HepG2 (cell line): Measurements from ENCODE around the gene FUNDC1. TPM values are rescaled to one million over a fixed set of nuclear protein-coding genes. Genes with fewer than 3 reads are reported as not detected.

Experiments used
- BRD4 ChIP-seq: sonication (generic); formaldehyde crosslinking; IDR thresholded peaks from 2 replicates; pipeline ENCODE4 v1.4.0; 2020; ENCODE audit warnings: missing genetic modification reagents
- CREB1 ChIP-seq, 2 experiments: fragments of 450-650 bp in 1 of 2; IDR thresholded peaks; 2 replicates each; pipeline ENCODE4 v1.6.1; 2016 to 2017; ENCODE audit warnings: control low read depth in 1 of 2, mild to moderate bottlenecking in 1 of 2, missing compliant biosample characterization in 1 of 2, missing genetic modification characterization in 1 of 2
- CREM ChIP-seq, 2 experiments: sonication (generic) in 1 of 2; formaldehyde crosslinking in 1 of 2; IDR thresholded peaks; 2 replicates each; pipeline versions ENCODE4 v1.4.0 to v1.6.1; 2016 to 2020; ENCODE audit warnings: antibody characterized with exemption in 1 of 2, mild to moderate bottlenecking in 1 of 2, missing genetic modification reagents in 1 of 2
- ELF1 ChIP-seq: sonication (generic); formaldehyde crosslinking; IDR thresholded peaks from 2 replicates; pipeline ENCODE4 v1.4.0; 2020; ENCODE audit warnings: missing genetic modification reagents
- FOSL2 ChIP-seq: sonication (generic); formaldehyde crosslinking; IDR thresholded peaks from 2 replicates; pipeline ENCODE4 v1.4.0; 2020; ENCODE audit warnings: missing genetic modification reagents
- FOXA1 ChIP-seq, 2 experiments: fragments of 450-650 bp in 1 of 2; sonication (generic) in 1 of 2; formaldehyde crosslinking in 1 of 2; IDR thresholded peaks; 2 replicates each; pipeline versions ENCODE4 v1.4.0 to v1.6.1; 2016 to 2020; ENCODE audit warnings: missing genetic modification reagents in 1 of 2
- HDAC1 ChIP-seq: sonication (generic); formaldehyde crosslinking; IDR thresholded peaks from 2 replicates; pipeline ENCODE4 v1.5.1; 2020; ENCODE audit warnings: mild to moderate bottlenecking, missing genetic modification reagents
- HDAC6 ChIP-seq: fragments of 200-600 bp; sonication (generic); IDR thresholded peaks from 2 replicates; pipeline ENCODE4 v1.7.0; 2017; ENCODE audit warnings: mild to moderate bottlenecking, antibody characterized with exemption, low read length, low read depth
- KDM1A ChIP-seq: IDR thresholded peaks from 2 replicates; pipeline ENCODE4 v1.6.1; 2016; ENCODE audit warnings: missing compliant biosample characterization
- KLF15 ChIP-seq: sonication (generic); formaldehyde crosslinking; IDR thresholded peaks from 2 replicates; pipeline ENCODE4 v1.8.1; 2023; ENCODE audit warnings: borderline replicate concordance, mild to moderate bottlenecking, inconsistent platforms, missing genetic modification reagents, mixed read lengths
- MBNL3 ChIP-seq: fragments of 250-450 bp; sonication (Bioruptor Pico); conservative IDR thresholded peaks from 2 replicates; pipeline ENCODE4 v1.8.0; 2022; ENCODE audit warnings: mild to moderate bottlenecking, inconsistent platforms
- NCOA5 ChIP-seq: sonication (generic); formaldehyde crosslinking; IDR thresholded peaks from 2 replicates; pipeline ENCODE4 v1.4.0; 2020; ENCODE audit warnings: missing genetic modification reagents
- NFKBIZ ChIP-seq: IDR thresholded peaks from 2 replicates; pipeline ENCODE4 v1.6.1; 2018; ENCODE audit warnings: missing genetic modification reagents, missing compliant biosample characterization
- PCBP1 ChIP-seq: fragments of 200-400 bp; formaldehyde crosslinking; IDR thresholded peaks from 2 replicates; pipeline ENCODE4 v1.6.1; 2017; ENCODE audit warnings: mild to moderate bottlenecking, low read depth, low read length, borderline replicate concordance
- PHF8 ChIP-seq: sonication (generic); formaldehyde crosslinking; IDR thresholded peaks from 2 replicates; pipeline ENCODE4 v1.5.0; 2020; ENCODE audit warnings: missing genetic modification reagents
- RAD51 ChIP-seq: fragments of 450-650 bp; IDR thresholded peaks from 2 replicates; pipeline ENCODE4 v1.6.1; 2016; ENCODE audit warnings: borderline replicate concordance
- RFX1 ChIP-seq: fragments of 450-650 bp; IDR thresholded peaks from 2 replicates; pipeline ENCODE4 v1.6.1; 2017
- SP1 ChIP-seq, 2 experiments: fragments of 450-650 bp in 1 of 2; sonication (generic) in 1 of 2; formaldehyde crosslinking in 1 of 2; IDR thresholded peaks; 2 replicates each; pipeline versions ENCODE4 v1.4.0 to v1.6.1; 2016 to 2020; ENCODE audit warnings: missing genetic modification reagents in 1 of 2
- SSRP1 ChIP-seq: IDR thresholded peaks from 2 replicates; pipeline ENCODE4 v1.6.1; 2016; ENCODE audit warnings: control low read depth
- TEAD2 ChIP-seq: sonication (generic); formaldehyde crosslinking; IDR thresholded peaks from 2 replicates; pipeline ENCODE4 v1.9.0; 2021; ENCODE audit warnings: missing genetic modification reagents
- ZBTB1 ChIP-seq: sonication (generic); formaldehyde crosslinking; IDR thresholded peaks from 2 replicates; pipeline ENCODE4 v1.4.0; 2020; ENCODE audit warnings: missing genetic modification reagents, borderline replicate concordance
- ZBTB3 ChIP-seq: sonication (generic); formaldehyde crosslinking; IDR thresholded peaks from 2 replicates; pipeline ENCODE4 v1.4.0; 2020; ENCODE audit warnings: low read depth, mild to moderate bottlenecking, moderate library complexity, missing genetic modification reagents, borderline replicate concordance
- ZBTB7A ChIP-seq: sonication (generic); formaldehyde crosslinking; IDR thresholded peaks from 2 replicates; pipeline ENCODE4 v1.8.0; 2022; ENCODE audit warnings: mild to moderate bottlenecking, missing genetic modification reagents
- ZMYM4 ChIP-seq: sonication (generic); formaldehyde crosslinking; IDR thresholded peaks from 2 replicates; pipeline ENCODE4 v1.8.1; 2023; ENCODE audit warnings: mild to moderate bottlenecking, missing genetic modification reagents
- ZNF138 ChIP-seq: sonication (generic); formaldehyde crosslinking; IDR thresholded peaks from 2 replicates; pipeline ENCODE4 v1.5.0; 2020; ENCODE audit warnings: mild to moderate bottlenecking, low read depth, missing genetic modification reagents
- ZNF207 ChIP-seq: fragments of 450-650 bp; IDR thresholded peaks from 2 replicates; pipeline ENCODE4 v1.6.1; 2016; ENCODE audit warnings: antibody characterized with exemption, borderline replicate concordance
- ZNF619 ChIP-seq: sonication (generic); formaldehyde crosslinking; IDR thresholded peaks from 2 replicates; pipeline ENCODE4 v1.4.0; 2020; ENCODE audit warnings: mild to moderate bottlenecking, missing genetic modification reagents
- ZNF737 ChIP-seq: sonication (generic); formaldehyde crosslinking; IDR thresholded peaks from 2 replicates; pipeline ENCODE4 v1.5.0; 2020; ENCODE audit warnings: missing genetic modification reagents, mild to moderate bottlenecking, borderline replicate concordance
- ZNF816 ChIP-seq: sonication (generic); formaldehyde crosslinking; IDR thresholded peaks from 2 replicates; pipeline ENCODE4 v1.8.0; 2022; ENCODE audit warnings: missing genetic modification reagents, mild to moderate bottlenecking, borderline replicate concordance
- ZSCAN29 ChIP-seq: sonication (generic); formaldehyde crosslinking; conservative IDR thresholded peaks from 2 replicates; pipeline ENCODE4 v1.4.0; 2020; ENCODE audit warnings: mild to moderate bottlenecking, missing genetic modification reagents
- polyA plus RNA-seq, 8 experiments: library from polyadenylated mRNA; depleted of rRNA in 3 of 8; stranded (reverse) in 7 of 8; unstranded in 1 of 8; fragments of >200 nt; fragmentation: Illumina TruSeq in 4 of 8; extraction: Trizol in 4 of 8; gene quantifications; 2 replicates each; pipeline versions ENCODE4 v1.2.1 to v1.2.3, GENCODE V29; 2011 to 2016; ENCODE audit warnings: low read depth in 4 of 8, missing spikeins in 1 of 8, mixed read lengths in 1 of 8; ENCODE audit not compliant: insufficient read depth in 1 of 8
- total RNA-seq, 5 experiments: library from RNA; depleted of rRNA; stranded (reverse); fragments of >200 nt; fragmentation: Illumina TruSeq; extraction: Trizol; gene quantifications; 2 replicates each; pipeline ENCODE4 v1.2.3, GENCODE V29; 2016; ENCODE audit warnings: low read depth in 1 of 5
- TF ChIP-seq, protein P1 (sequence below): IDR thresholded peaks from 2 replicates; pipeline ENCODE4 v1.6.1; 2016
- TF ChIP-seq, protein P2 (sequence below): sonication (generic); formaldehyde crosslinking; IDR thresholded peaks from 2 replicates; pipeline ENCODE4 v1.5.1; 2020; ENCODE audit warnings: missing genetic modification reagents, mild to moderate bottlenecking, borderline replicate concordance
- TF ChIP-seq, protein P3 (sequence below): IDR thresholded peaks from 2 replicates; pipeline ENCODE4 v1.6.1; 2016; ENCODE audit warnings: low read depth, borderline replicate concordance

The FUNDC1 gene
- total and polyA plus RNA-seq, 2 of the 13 experiments (the other 11 are each of a cell fraction or from before 2014, with no cell fraction given) = 11.9 to 13.9 TPM

DNA sequence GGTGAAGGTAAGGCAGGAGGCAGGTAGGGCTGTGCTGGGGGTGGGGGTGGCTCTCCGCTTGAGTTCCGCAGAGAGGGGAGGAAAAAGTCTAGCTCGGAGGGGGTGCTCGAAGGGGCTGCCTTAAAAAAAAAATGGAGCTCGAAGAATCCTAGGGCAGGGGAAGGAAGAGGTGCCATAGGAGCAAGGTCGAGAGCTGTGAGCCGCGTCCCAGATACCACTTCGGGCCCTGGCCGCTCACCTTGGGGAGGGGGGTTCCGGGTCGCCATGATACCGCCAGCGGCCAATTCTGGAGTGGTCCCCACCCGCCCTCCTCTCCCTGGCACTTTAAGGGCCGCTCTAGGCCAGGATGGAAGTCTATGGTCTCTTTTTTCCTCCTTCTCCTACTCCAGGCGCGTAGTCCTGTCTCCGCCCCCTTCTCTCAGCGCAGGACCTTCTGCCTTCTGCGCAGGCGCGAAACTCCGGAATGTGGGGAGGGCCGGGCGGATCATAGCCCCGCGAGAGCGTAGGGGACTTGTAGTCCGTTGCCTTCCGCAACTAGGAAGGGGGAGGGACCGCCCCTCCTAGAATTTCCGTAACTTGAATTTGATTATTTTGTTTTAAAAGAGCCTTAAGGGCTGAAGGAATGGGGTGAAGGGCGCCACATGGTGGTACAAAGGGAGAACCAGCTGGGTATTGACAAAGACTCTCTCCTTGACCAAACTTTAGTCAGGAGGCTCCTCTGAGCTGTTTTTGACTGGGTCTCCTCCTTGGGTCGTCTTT, at the start of gene FUNDC1 (continued):
- TF ChIP-seq, protein P1, sequence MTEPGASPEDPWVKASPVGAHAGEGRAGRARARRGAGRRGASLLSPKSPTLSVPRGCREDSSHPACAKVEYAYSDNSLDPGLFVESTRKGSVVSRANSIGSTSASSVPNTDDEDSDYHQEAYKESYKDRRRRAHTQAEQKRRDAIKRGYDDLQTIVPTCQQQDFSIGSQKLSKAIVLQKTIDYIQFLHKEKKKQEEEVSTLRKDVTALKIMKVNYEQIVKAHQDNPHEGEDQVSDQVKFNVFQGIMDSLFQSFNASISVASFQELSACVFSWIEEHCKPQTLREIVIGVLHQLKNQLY (CRISPR knock-in tag) = no peak
- TF ChIP-seq HDAC6 = no peak
- TF ChIP-seq BRD4 (CRISPR knock-in tag) = no peak
- no peak for TF ChIP-seq HDAC1 (CRISPR knock-in tag)
- peak; percentile 71 for TF ChIP-seq ELF1 (CRISPR knock-in tag)
- TF ChIP-seq CREM (IDR thresholded peaks at IDR 0.05) = 0 out of 2 replicates have a peak, but pooled peaks have one; percentile 24
- TF ChIP-seq CREM (CRISPR knock-in tag; IDR thresholded peaks at IDR 0.05) = no peak
- TF ChIP-seq NCOA5 = no peak
- no peak for TF ChIP-seq ZBTB3 (CRISPR knock-in tag)
- TF ChIP-seq SSRP1 (CRISPR knock-in tag) = no peak
- no peak for TF ChIP-seq RAD51
- TF ChIP-seq FOSL2 (CRISPR knock-in tag) = 0 out of 2 replicates have a peak, but pooled peaks have one; percentile 9
- no peak for TF ChIP-seq TEAD2 (CRISPR knock-in tag)
- TF ChIP-seq ZNF737 = no peak
- no peak for TF ChIP-seq ZNF207
- TF ChIP-seq ZMYM4 = peak; percentile 72; the same call in 1 of the 2 replicates
- TF ChIP-seq ZNF619 (CRISPR knock-in tag) = no peak
- TF ChIP-seq, protein P2, sequence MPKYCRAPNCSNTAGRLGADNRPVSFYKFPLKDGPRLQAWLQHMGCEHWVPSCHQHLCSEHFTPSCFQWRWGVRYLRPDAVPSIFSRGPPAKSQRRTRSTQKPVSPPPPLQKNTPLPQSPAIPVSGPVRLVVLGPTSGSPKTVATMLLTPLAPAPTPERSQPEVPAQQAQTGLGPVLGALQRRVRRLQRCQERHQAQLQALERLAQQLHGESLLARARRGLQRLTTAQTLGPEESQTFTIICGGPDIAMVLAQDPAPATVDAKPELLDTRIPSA (CRISPR knock-in tag) = no peak
- no peak for TF ChIP-seq MBNL3 (CRISPR knock-in tag)
- TF ChIP-seq KDM1A (CRISPR knock-in tag) = no peak
- TF ChIP-seq ZNF816 = no peak
- TF ChIP-seq NFKBIZ (CRISPR knock-in tag) = no peak
- no peak for TF ChIP-seq ZBTB1 (CRISPR knock-in tag)
- TF ChIP-seq, protein P3, sequence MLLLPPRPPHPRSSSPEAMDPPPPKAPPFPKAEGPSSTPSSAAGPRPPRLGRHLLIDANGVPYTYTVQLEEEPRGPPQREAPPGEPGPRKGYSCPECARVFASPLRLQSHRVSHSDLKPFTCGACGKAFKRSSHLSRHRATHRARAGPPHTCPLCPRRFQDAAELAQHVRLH (CRISPR knock-in tag) = no peak
- TF ChIP-seq SP1 (IDR thresholded peaks at IDR 0.05) = no peak
- TF ChIP-seq SP1 (CRISPR knock-in tag; IDR thresholded peaks at IDR 0.05) = no peak
- no peak for TF ChIP-seq ZBTB7A
- no peak for TF ChIP-seq KLF15 (CRISPR knock-in tag)
- no peak for TF ChIP-seq PCBP1
- no peak for TF ChIP-seq ZNF138 (CRISPR knock-in tag)
- TF ChIP-seq PHF8 = peak; percentile 67
- TF ChIP-seq FOXA1 (IDR thresholded peaks at IDR 0.05) = no peak
- TF ChIP-seq FOXA1 (CRISPR knock-in tag; IDR thresholded peaks at IDR 0.05) = no peak
- no peak for TF ChIP-seq ZSCAN29 (CRISPR knock-in tag)
- TF ChIP-seq RFX1 = no peak
- no peak for TF ChIP-seq CREB1 (IDR thresholded peaks at IDR 0.05)
- peak; percentile 56 for TF ChIP-seq CREB1 (CRISPR knock-in tag; IDR thresholded peaks at IDR 0.05)
